ENCODE results near the gene DZIP3.
A peak's percentile ranks its signal among the peaks of the same experiment; 100 is the strongest.
"Not testable (repeated sequence)": the region's sequence is repeated elsewhere in the genome, so short reads cannot be mapped to it uniquely, and the experiment has no call there.

The DZIP3 gene

DNA sequence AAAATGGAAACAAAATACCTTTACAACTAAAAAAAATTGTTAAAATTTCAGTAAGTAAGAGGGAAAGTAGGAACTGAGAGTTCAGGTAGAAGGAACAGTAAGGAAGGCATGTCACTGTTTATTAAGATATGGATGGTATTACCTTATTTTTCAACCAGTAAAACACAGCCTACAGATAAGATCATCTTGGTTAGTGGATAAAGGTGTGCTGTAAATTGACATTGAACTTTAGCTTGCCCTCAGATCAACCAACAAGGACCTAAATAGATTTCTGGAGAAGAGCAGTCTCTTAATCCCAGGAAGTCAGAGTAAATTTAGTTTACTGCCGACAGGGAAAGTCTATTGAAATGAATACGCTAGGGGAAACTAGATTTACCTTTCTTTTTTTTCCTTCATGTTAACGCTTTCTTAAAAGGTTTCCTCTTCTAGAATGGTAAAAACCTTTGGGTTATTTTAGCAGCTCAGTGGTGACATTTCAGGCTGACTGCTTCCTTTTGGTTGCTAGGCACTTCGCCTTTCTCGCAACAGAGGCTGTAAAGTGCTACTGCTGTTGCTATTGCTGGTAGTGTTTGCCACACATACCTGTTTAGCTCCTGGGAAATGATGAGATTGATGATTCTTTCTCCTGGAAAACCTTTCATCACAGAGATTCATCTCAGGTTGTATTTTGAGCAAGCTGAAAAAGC is 12.9 kb downstream of the DZIP3 start:
- peak; percentile 22 for DNase-seq

DNA sequence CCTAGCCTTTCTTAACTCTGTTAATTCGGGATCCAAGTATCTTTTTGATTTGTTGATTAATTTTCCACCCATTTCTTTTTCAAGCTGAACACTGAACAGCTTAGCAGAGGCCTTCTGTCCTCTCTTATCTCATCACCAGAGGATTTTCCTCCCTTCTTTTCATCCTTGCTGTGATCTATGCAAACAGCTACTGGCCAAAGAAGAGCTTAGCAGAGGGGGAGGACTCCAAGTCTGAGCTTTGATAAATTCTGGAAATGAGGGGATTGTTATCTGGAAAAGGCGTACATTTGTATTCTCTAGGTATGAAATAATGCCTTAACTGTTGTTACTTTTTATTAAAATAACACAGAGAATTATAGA is 13.4 kb downstream of the DZIP3 start:
- DNase-seq, result no peak

DNA sequence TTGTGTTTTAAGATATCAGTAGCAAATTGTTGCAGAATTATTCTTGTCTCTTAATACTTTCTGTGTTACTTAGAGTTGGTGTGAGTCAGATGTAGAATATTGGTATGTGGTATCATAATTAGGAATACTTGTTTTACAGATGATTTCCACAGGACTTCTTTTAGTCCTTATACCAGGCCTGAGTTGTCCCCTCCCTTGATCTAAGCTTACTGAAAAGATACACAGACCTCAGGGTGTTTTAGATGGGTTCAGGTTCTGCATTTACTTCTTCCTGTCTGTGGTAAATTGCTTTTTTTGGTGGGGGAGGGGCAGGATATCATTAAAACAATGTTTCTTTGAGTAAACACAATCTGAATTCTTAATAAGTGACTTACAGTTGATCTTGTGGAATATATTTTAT is 14.2 kb downstream of the DZIP3 start:
- DNase-seq, result no peak

DNA sequence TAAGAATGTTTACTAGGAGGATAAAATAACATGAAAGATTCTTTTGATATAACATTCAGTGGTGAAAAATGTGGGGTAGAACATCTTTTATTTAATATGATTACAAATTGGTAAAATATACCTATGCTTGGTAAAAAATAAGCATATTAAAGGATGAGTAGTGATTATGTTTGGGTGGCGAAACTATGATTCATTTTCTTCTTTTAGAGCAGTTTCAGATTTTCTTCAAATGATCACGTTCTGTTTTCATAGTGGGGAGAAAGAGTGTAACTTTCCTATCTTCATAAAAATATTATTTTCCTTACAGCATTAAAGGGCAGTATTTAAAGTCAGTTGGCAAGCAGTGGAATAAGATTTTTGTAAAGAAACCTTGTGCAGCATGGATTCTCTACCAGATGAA is 15.5 kb downstream of the DZIP3 start:
- no peak for DNase-seq

DNA sequence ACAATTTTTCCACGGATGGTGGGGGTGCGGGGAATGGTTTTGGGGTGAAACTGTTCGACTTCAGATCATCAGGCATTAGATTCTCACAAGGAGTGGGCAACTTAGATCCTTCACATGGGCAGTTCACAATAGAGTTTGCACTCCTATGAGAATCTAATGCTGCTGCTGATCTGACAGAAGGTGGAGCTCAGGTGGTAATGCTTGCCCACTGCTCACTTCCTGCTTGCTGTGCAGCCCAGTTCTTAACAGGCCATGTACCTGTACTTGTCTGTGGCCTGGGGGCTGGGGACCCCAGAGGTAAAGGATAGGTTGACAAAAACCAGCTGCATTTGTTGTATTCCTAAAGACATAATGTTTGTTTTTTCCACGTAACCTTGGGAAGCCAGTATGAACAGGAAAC is 16.0 kb downstream of the DZIP3 start:
- no peak for DNase-seq

DNA sequence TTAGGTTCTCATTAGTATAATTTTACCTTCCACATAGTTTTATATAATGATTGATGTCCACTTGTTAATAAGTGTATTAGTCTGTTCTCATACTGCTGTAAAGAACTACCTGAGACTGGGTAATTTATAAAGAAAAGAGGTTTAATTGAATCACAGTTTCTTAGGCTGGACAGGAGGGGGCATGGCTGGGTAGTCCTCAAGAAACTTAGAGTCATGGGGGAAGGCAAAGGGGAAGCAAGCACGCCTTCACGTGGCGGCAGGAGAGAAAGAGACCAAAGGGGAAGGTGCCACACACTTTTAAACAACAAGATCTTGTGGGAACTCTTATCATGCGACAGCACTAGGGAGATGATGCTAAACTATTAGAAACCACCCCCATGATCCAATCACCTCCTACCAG is 19.2 kb downstream of the DZIP3 start:
- DNase-seq, result no peak

DNA sequence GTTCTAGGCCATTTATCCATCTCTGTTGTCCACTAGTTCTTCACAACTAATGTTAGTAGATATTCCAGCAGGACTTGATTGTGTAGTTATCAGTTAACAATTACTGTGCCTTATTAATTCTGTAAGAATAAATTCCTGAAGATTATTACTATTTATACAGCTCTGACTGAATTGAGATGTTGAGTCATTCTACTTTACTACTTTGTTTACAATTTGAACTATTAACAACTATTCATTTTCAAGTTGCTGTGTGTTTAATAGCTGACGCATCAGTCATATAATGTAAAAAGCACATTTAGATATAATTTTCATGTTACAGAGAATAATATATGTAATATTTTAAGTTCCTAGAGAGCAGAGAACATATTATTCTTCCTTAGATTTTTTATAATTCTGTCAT is 21.1 kb downstream of the DZIP3 start:
- DNase-seq, result no peak

DNA sequence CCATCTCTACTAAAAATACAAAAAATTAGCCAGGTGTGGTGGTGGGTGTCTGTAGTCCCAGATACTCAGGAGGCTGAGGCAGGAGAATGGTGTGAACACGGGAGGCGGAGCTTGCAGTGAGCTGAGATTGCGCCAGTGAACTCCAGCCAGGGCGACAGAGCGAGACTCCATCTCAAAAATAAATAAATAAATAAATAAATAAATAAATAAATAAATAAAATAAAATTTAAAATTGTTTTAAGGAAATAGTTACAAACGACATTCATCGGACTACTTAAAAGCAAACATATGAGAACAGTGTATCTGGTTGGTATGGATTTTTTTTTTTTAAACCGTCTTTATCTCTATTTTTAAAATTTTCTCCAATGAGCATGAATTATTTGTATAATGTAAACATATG is 26.6 kb downstream of the DZIP3 start:
- not testable (repeated sequence) for DNase-seq

DNA sequence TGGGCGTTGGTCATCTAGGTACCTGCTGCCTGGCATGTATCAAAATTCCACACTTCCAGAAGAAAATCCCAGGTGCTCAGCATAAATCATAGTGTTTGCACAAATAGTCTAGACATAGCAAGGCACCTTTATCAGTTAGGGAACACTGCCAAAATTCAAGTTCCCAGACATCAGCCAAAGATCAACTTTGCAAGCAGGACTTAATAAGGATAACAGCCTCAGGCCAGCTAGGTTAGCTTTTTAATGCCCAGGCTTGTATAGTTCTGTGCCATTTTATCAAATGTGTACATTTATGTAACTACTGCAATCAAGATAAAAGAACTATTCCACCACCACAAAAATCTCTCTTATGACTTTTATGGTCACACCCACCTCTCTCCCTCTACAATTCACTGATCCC is 30.7 kb downstream of the DZIP3 start:
- DNase-seq, result no peak

DNA sequence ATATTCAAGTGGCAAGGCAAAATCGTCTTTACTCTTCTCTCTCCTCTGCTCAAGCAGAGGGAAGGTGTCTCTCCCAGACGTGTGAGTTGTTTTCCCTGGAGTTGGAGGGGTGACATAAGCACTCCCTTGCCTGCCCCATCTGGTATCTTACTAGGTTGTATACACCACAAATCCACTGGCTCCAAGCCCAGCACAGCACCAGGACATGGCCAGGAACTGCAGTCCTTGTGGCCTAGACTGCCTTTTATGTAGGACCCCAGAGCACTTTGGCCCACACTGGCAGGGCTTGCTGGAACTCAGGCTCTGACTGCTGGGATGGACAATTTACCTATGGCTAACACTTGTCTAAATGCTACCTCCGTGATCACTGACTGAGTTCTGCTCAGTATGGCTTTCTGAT is 34.0 kb downstream of the DZIP3 start:
- DNase-seq, result no peak

DNA sequence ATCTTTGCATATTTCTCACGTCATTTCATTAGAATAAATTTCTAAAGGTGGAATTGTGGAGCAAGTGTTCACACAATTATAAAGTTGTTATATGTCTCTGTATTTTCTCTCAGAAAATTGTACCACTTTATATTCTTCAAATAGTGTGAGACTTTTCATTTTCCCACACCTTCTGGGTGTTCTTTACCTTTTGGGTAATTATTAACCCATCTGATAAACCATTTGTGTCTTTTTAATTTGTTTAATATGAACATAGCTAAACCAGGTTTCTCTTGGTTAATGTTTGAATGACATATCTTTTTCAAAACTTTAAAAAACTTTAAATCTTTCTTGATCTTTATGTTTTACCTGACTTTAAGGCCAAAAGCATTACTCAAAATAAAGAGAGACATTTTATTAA is 40.5 kb downstream of the DZIP3 start:
- no peak for DNase-seq

DNA sequence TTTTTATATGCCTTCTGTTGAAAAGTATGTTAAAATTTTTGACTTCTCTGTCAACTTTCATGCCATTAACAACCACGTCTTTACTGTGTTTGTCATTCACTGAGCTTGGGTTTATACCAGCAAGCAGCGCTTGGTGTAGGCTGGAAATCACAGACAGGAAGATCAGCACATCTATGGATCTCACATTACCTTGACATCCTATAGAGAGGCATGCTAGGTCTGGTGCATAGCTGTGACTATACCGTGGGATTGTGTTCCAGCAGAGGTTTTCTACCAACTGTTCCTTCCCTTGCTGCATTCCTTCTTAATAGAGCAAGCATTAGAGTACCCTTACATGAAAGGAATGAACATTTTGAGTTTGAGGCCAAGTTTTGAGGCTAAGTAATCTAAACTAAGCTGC is 53.0 kb downstream of the DZIP3 start:
- DNase-seq, result no peak

DNA sequence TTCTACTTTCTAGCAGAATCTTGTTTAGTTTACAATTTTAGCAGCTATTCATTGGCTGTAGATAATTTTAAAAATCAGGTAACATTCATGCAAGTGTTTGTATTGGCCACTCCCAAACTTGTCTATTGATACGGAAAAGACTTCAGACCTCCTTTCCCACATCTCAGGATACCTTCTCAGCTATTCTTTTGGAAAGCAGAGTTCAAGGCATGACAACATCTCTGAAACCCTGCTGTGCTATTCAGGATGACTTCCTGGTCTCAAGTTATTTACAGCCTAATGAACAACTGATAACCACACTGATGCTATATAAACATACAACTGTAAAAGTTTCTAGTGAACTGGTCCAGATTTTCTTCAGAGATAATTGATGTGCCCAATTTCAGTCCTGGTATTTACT is 55.8 kb downstream of the DZIP3 start:
- DNase-seq, result no peak

DNA sequence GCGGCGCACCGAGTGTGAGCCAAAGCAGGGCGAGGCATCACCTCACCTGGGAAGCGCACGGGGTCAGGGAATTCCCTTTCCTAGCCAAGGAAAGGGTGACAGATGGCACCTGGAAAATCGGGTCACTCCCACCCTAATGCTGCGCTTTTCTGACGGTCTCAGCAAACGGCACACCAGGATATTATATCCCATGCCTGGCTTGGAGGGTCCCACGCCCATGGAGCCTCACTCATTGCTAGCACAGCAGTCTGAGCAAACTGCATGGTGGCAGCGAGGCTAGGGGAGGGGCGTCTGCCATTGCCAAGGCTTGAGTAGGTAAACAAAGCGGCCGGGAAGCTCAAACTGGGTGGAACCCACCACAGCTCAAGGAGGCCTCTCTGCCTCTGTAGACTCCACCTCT is 66.1 kb downstream of the DZIP3 start:
- not testable (repeated sequence) for DNase-seq

DNA sequence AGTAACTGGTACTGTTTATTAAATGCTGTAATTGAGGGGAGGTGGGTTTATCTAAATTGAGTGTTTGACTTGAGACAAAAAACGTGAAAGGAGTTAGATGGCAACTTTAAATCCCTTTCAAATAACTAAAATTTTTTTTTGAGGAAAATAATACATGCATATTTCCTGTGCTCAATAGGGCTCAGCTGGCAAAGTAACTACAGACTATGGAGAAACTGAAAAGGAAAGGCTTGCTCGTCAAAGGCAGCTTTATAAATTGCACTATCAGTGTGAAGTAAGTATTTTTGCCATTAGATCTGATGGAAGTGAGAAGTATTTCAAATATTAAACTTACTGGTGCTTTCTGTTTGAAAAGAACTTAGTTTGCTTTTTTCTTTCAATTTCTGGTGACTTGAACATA is 72.2 kb downstream of the DZIP3 start:
- DNase-seq, result no peak

DNA sequence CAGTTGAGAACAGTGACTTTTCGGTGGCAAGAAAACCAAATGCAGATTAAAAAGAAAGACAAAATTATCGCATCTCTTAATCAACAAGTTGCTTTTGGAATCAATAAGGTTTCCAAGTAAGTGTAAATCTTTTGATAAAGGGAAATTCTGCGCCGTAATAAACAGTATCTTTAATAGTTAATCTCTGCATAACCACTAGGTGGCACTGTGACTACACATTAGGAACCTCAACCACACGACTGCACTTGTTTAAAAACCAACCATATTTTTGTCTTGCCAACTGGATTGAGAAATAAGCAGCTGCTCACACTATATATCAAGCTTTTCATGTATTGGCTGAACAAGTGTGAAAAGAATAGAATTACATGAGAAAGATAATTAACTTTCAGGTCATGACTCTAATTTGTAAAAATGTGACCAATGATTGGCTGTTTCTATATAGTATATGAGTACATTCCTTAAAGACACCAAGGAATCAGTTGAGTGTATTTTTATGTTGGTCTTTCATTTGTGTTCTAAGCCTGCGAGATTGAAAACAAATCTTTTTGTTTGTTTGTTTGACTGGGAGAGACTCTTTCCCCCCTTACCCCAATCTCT is 72.7 kb downstream of the DZIP3 start:
- DNase-seq, result peak; percentile 21

DNA sequence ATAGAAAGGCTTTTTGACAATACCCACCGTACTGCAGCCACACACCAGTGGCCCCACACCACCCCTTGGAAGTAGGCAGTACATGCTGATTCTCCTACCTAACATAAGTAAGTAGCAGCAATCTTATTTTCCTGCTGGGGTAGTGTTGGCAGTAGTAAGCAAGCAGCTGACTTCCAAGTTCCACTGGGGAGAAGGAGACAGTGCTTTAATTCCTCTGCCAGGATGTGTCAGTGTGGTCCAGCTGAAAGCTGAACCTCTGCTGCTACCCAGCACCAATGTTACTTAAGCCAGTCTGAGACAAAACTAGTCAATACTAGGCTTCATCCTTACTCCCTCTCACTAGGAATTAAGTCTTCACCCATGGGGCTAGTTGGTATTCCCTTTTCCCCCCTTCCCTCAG is 74.7 kb downstream of the DZIP3 start:
- no peak for DNase-seq

DNA sequence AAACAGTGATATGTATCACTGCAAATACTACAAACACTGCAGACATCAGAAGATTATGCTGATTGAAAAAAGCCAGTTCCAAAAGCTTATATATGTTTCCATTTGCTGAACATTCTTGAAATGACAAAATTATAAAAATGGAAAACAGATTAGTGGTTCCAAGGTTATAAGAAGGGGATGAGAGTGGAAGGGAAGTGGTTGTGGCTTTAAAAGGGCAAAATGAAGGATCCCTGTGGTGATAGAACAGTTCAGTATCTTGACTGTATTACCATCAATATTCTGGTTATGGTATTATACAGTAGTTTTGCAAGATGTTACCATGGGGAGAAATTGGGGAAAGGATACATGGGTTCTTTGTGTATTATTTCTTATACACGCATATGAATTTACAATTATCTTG is 77.8 kb downstream of the DZIP3 start:
- no peak for DNase-seq

DNA sequence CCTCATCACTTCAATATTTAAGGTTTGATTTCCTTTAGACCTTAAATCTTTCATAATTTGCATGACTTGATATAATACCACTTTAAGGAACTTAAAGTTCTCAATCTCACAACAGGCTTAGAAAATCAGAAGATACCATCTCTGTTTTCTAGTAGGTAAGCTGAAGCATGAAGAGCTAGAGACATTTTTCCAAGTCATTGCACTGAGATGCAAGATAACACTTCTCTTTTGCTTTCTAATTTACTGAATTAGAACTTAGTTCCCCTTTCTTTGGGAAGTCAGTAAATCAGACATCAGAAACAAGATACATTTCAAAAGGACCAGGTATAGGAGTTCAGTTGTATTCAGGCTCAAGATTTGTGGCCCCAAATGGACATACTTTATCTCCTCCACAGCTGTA is 79.7 kb downstream of the DZIP3 start:
- DNase-seq, result no peak

DNA sequence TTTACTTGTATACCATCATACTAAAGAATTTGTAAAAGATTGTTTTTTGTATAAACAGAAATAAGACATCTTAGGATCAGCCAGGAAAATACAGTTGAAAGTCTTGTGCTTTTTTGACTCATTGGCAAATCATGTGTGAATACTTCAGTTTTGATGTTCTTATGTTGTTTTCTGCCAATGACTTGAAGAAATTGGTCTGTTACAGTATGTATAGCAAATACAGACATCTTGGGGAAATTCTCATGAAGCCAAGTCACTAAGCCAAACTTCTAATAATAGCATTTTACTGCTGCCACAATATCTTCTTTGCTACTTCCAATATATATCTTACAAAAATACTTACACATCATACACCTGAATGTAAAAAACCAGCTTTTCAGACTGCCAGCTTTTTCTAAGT is 83.2 kb downstream of the DZIP3 start:
- DNase-seq, result no peak

DNA sequence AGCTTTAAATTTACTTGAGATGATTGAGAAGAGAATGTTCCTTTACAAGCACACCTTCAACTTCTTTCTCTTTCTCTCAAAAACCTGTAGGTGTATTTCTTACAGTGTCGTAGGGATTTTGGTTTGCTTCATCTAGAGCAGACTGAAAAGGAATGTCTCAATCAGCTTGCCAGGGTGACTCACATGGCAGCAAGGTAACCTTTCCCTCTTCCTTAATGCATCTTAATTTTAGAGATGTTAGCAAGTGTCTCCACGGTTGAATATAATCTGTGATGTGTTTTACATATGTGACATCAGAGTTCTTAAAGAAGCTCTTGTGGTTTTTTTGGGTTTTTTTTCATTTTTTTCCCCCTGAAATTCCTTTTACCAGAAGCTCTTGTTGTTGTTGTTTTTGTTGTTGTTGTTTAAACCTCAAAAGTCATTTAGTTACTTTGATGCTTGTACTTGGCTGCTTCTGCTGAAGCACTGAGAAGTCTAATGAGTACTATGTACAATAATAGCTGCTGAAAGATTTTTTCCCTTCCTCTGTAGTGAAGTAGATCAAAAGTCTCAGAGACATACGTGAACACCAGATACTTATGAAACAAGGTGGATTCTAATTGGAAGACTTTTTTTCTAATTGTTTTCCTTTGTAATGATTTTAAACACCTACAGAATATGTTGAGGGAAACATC is 84.6 kb downstream of the DZIP3 start:
- DNase-seq, result no peak

DNA sequence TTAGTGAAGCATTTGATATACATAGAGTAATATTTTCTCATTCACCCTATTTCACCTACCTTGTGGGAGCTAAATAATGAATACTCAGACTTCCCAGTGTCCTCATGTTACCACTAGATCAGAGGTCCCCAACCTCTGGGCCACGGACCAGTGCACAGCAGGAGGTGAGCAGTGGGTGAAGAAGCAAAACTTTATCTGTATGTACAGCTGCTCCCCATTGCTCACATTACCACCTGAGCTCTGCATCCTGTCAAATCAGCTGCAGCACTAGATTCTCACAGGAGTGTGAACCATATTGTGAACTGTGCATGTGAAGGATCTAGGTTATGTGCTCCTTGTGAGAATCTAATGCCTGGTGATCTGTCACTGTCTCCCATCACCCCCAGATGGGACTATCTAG is 88.3 kb downstream of the DZIP3 start:
- no peak for DNase-seq

DNA sequence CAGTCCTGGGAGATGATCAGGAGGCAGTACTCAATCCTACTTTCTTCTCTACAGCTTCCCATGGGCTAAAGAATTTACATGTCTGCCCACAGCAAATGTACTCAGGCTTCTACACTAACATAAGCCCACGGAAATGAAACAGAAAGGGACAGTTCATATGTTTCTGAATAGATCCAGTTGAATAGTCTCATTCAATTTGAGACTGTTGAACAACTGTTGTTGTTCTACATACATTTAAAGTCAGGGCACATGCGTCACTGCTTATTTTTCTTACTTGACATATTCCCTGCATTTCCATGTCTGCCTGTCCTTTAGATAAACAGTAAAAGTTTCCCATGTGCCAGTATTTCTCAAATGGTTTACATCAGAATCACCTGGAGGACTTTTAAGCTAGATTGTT is 102.8 kb downstream of the DZIP3 start:
- DNase-seq, result not testable (repeated sequence)

DNA sequence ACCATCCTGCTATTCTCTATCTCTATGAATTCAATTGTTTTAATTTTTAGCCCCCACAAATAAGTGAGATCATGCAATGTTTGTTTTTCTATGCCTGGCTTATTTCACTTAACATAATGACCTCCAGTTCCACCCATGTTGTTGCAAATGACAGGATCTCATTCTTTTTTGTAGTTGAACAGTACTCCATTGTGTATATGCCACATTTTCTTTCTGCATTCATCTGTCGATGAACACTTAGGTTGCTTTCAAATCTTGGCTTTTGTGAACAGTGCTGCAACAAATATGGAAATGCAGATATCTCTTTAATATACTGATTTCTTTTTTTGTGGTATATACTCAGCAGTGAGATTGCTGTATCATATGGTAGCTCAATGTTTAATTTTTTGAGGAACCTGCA is 108.9 kb downstream of the DZIP3 start:
- no peak for DNase-seq

DNA sequence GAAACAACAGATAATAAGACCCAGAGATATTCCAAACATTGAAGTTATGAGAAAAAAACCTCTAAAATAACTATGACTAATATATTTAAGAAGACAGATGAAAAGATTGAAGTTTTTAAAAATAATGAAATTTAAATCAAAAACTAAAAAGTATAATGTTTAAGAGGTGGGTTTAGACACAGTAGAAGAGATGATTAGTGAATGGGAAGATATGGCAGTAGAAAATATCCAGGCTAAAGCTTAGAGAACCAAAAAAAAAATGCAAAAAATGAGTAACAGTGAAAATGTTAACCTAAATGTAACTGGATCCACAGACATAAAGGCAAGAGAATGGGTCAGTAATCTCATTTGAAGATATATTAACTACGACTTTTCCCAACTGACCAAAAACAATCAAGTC is 115.5 kb downstream of the DZIP3 start:
- no peak for DNase-seq
